Activated naive CD4-positive, alpha-beta T cell (primary cell): ENCODE results near the gene CNIH3.

Experiments used
- DNase-seq, 4 experiments: peaks; one replicate each; lab custom pipeline; 2025; lab: John Stamatoyannopoulos, UW

CNIH3 gene

GRCh38 chr1:224777180-224777579 is 161.1 kb downstream of the CNIH3 start:
- DNase-seq, result no peak

DNA sequence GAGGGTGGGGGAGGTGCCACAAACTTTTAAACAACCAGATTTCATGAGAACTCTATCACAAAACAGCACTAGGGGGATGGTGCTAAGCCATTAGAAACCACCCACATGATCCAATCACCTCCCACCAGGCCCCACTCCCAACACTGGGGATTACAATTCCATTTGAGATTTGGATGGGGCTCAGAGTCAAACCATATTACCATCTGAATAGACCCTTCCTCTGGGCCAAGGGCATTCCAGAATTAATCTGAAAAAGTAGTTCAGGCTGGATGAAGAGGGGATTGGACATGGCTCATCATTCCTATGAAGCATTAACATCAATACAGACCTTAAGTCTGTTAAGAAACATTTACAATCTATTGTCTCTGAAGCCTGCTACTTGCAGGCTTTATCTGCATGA is 163.4 kb downstream of the CNIH3 start:
- DNase-seq, result no peak

GRCh38 chr1:224780736-224781135 is 164.6 kb downstream of the CNIH3 start:
- DNase-seq, result no peak

- DNase-seq, result no peak
Measured at GRCh38 chr1:224781800-224782199, 165.7 kb downstream of the CNIH3 start.

DNA sequence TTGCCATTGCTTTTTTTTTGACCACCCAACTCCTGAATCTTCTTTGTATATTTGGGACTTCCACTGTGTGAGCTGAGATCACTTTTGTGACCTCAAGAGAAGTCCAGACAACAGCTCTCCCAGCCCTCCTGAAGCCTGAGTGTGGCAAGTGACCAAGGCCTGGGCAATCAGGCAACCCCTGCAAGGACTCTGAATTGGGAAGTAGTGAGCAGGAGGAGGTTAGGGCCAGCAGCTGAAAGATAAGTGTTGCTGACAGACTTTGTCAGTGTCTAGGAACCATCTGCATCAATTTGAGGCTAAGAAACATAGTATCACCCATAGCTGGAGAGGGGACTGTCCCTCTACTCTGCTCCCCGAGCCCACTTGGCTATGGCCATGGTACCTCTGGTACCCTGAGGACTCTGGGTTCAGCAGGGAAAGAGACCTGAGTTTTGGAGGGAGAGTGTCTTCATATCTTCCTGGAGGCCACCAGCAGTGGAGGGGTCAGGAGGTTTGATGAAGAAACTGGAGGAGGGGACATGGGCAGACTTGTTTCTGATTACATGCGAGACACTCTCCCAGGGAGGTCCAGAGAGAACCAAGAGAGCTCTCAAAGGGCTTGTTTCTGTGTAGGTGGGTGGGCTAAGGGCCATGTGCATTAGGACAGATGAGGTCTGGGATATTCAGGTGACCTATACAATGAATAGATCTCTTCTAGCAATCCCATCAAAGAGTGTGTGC is 166.3 kb downstream of the CNIH3 start:
- DNase-seq, result no peak

DNA sequence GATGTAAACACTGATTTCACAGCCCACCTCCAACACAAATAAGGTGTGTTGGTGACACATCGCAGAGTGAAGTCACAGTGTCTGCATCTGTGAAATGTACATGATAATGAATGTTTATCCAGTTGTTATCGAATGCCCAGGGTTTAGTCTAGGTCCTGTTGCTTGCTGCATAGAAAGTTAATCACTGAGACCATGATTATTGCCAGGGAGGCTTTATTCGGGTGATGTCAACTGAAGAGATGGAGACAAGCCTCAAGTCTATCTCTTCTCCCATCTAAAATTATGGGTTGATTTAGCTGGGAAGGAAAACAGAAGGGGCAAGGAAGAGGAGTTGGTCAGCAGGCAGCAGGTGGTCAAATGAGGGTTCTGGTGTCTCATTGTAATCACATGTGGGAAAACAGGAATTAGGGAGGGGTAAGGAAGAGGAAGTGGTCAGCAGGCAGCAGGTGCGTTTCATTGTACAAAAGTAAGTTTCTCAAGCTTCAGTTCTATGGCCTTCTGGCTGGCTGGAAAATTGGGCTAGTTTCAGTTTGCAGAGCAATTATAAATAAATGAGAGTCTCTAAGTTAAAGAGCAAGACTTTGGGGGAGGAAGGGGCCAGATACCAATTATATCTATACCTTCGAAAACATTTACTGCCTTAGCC is 167.0 kb downstream of the CNIH3 start:
- DNase-seq, result no peak

- DNase-seq, result no peak
Measured at GRCh38 chr1:224784265-224785039, 168.3 kb downstream of the CNIH3 start.

DNA sequence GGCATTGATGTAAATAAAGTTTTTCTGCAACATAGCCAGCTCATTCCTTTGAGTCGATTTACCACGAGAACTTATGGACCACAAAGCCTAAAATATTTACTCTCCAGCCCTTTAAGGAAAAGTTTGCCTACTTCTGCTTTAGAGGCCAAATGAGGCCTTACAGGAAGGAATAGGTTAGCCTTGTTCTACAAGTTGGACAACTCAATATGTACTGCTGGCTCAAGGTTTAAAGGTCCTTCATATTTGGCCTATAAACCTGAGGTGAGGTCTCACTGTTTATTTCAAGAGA is 168.9 kb downstream of the CNIH3 start:
- no peak for DNase-seq

GRCh38 chr1:224785622-224786021 is 169.5 kb downstream of the CNIH3 start:
- DNase-seq, result no peak

GRCh38 chr1:224786533-224787250 is 170.6 kb downstream of the CNIH3 start:
- no peak for DNase-seq

GRCh38 chr1:224789311-224789710 is 173.2 kb downstream of the CNIH3 start:
- no peak for DNase-seq
